Epithelial cell of esophagus (primary cell): ENCODE measurements around the gene CISD2.
"Not testable (repeated sequence)": the region's sequence is repeated elsewhere in the genome, so short reads cannot be mapped to it uniquely, and the experiment has no call there.

Experiments used
- DNase-seq: peaks from one replicate; pipeline ENCODE4 v3.0.0; 2010; ENCODE audit warnings: low read depth
- H3K4me3 ChIP-seq: 2 replicates; pipeline ENCODE4 v1.5.1; 2011; ENCODE audit warnings: mild to moderate bottlenecking, low read length, control low read depth
- CTCF ChIP-seq: IDR thresholded peaks from 2 replicates; pipeline ENCODE4 v1.5.1; 2011; ENCODE audit warnings: low read depth, mild to moderate bottlenecking, low read length, control low read depth, inconsistent platforms; ENCODE audit not compliant: insufficient read depth; ENCODE audit errors: missing control alignments

CISD2 gene

DNA sequence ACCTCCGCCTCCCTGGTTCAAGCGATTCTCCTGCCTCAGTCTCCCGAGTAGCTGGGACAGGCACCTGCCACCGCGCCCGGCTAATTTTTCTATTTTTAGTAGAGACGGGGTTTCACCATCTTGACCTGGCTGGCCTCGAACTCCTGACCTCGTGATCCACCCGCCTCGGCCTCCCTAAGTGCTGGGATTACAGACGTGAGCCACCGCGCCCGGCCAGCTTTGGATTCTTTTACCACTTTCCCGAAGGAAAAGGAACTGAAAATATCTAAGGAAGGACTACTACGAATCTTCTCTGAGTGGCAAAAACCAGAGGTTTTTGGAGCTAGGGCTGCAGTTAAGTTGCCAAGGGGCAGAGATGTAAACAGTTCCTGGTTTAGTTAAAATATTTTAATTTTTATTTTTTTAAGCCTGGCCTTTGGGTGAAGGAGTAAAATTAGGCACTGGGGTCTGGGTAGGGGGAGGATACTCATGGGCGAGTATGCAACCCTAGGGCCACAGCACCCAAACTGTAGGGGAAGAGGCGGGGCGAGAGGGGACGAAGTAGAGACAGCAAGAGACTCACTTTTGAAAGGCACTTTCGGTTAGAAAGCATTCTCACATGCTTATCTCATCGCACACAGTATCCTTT lies 525 bp upstream of the CISD2 start:
- H3K4me3 ChIP-seq: peak overlapping the region; percentile 75
- no peak for TF ChIP-seq CTCF
- no peak for DNase-seq

DNA sequence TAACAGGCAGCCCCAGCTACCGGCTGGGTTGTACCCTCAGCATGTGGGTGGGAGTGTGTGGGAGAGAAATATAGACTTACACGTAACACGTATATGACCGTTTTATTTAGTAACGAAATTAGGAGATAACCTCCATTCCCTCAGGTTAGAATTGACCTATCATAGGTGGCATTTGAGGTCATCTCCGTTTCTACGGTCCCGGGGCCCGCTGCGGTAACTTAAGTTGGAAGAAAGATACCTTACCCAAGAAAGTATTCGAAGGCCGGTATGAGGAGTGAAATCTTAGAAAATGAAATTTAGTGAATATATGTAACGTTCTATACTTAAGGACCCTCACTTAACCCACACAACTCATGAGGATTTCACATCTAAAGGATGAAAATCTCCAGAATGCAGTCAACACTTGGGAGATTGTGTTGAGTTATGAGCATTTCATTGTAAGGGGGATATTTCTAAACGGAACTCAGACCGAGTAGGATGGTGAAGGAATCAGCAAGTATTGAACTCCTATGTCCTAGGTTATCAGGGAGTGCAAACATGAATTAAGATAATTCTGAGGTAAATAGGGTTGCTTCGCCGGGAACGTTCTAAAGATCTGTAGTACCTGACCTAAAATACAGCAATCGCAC lies 891 bp downstream of the CISD2 start:
- H3K4me3 ChIP-seq: peak overlapping the region; percentile 75
- DNase-seq: peak; percentile 4
- no peak for TF ChIP-seq CTCF

DNA sequence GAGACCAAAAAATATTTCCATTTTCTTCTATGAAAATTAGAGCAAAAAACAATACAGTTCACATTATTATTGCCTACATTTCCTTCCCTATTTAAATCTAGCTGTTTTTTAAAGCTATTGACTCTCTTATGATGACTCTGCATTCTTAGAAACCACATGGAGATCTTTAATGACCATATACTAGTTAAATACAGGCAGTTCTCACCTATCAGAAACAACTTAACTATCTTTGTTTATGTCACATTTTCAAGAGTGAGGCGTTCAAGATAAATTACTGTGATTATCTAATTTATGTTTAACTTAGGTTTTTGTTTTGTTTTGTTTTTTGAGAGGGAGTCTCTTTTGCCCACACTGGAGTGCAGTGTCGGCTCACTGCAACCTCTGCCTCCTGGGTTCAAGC lies 3.0 kb downstream of the CISD2 start:
- no peak for DNase-seq
- no peak overlapping the region for H3K4me3 ChIP-seq
- no peak for TF ChIP-seq CTCF

DNA sequence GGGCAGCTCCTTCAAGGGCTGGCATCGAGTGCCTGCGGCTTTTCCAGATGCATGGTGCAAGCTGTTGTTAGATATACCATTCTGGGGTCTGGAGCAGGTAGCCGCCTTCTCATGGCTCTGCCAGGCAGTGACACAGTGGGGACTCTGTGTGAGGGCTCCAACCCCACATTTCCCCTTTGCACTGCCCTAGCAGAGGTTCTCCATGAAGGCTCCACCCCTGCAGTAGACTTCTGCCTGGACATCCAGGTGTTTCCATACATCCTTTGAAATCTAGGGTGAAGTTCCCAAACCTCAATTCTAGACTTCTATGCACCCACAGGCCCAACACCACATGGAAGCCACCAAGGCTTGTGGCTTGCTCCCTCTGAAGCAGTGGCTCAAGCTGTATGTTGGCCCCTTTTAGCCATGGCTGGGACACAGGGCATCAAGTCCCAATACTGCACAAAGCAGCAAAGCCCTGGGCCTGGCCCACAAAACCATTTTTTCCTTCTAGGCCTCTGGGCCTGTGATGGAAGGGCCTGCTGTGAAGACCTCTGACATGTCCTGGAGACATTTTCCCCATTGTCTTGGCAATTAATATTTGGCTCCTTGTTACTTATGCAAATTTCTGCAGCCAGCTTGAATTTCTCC lies 8.8 kb downstream of the CISD2 start:
- DNase-seq, H3K4me3 ChIP-seq: not testable (repeated sequence)

DNA sequence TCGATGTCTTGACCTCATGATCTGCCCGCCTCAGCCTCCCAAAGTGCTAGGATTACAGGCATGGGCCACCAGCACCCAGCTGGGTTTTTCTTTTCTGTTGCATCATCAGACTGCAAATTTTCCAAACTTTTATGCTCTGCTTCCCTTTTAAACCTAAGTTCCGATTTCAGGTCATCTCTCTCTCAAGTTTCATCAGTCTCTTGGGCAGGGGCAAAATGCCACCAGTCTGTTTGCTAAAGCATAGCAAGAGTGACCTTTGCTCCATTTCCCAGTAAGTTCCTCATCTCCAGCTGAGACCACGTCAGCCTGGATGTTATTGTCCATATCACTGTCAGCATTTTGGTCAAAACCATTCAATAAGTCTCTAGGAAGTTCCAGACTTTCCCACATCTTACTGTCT lies 9.6 kb downstream of the CISD2 start:
- H3K4me3 ChIP-seq, DNase-seq: not testable (repeated sequence)

GRCh38 chr4:102878901-102879300 lies 10.1 kb downstream of the CISD2 start:
- no peak for DNase-seq

DNA sequence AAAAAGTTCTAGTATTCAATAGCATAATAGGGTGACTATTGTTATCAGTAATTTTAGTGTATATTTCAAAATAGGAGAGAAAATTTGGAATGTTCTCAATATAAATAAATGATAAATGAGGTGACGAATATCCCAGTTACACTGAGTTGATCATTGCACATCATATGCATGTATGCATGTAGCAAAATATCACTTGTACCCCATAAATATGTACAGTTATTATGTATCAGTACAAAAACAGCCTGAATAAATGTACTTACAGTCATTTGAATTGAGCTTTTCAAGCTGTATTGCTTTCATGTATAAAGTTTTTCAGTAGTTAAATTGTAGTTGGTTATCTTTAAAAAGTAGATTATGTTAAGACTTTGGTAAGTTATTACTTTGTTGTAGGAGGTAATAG lies 12.6 kb downstream of the CISD2 start:
- DNase-seq: no peak
- TF ChIP-seq CTCF: no peak

More at GRCh38 chr4:102878901-102879300, 10.1 kb downstream of the CISD2 start:
- TF ChIP-seq CTCF: no peak
- no peak overlapping the region for H3K4me3 ChIP-seq

GRCh38 chr4:102883278-102883677 lies 14.5 kb downstream of the CISD2 start:
- no peak for TF ChIP-seq CTCF
- no peak for DNase-seq
- no peak overlapping the region for H3K4me3 ChIP-seq

More for the DNA sequence above, 12.6 kb downstream of the CISD2 start:
- H3K4me3 ChIP-seq: no peak overlapping the region

- not testable (repeated sequence) for H3K4me3 ChIP-seq, DNase-seq
Observed at GRCh38 chr4:102888570-102888969, 19.8 kb downstream of the CISD2 start.

DNA sequence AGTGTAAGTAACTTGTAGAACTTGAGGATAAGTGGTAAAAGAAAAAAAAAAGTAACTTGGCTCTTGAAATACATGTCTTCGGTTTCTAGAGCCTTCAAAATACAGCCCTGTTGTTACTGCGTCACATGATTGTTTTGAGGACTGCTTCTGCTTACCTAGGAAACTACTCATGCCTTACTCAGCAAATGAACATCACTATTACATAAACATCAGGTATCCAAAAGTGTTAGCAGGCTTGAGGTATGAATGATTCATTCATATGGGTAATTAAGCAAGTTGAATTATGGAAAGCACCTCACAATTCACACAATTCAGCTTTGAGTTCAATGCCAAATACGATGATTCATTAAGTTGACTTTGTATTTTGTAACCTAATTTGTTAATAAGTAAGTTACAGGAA lies 21.1 kb downstream of the CISD2 start:
- peak; percentile 81 for DNase-seq
- H3K4me3 ChIP-seq: not testable (repeated sequence)

DNA sequence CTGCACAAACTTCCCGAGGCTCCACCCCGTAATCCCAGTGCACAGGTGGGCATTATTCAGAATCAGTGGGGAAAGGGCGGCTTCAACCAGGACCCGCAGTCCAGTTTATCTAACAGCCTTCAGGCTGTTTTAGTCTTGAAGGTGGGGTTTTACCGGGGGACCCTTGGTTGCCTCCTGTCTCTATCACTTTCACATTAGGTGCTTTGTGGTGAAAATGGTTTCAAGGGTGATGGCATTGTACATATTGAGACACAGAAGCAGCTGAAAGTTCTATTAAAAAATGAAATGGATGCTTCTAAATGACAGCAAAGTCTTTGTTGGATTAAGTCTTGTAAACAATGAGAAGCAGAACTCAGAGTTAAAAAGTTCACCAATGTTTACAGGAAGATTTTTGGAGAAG lies 27.8 kb downstream of the CISD2 start:
- H3K4me3 ChIP-seq, DNase-seq: not testable (repeated sequence)

GRCh38 chr4:102897610-102898009 lies 28.8 kb downstream of the CISD2 start:
- DNase-seq, H3K4me3 ChIP-seq: not testable (repeated sequence)
